Measurements from ENCODE around the gene SMARCAL1. TPM values are rescaled to one million over a fixed set of nuclear protein-coding genes. Genes with fewer than 3 reads are reported as not detected.

SMARCAL1 gene
- total RNA-seq, 1 donor from 2014 or later: 11.4 TPM

DNA sequence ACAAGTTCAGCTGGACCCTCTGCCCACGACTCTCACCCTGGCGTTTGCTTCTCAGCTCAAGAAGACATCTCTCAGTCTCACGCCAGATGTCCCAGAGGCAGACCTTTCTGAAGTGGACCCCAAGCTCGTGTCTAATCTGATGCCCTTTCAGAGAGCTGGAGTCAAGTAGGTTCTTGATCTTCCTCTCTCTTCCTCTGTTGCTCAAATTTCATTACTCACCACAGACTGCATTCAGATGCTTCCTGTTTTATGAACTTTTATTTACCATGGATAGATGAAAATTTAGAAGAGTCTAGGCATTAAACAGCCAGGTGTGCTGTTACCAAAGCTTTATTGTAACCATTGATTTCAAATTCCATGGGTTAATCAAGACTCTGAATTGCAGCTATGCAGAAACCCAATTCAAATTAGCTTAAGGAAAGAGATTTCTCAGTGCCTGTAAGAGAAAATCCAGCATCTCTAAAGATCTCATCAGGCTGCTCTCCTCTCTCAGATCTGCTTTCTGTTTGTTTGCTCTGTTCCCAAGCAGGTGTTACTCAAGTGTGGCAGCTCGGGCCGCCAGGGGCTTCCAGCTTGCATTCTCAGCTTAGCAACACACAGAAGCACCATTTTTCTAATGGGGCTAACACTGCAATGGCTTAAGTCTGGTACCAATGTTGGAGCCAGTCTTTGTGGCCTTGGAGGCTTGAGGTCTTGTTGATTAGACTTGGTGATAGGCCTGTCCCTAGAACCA, 16.5 kb downstream of the SMARCAL1 start:
- DNase-seq: no peak

DNA sequence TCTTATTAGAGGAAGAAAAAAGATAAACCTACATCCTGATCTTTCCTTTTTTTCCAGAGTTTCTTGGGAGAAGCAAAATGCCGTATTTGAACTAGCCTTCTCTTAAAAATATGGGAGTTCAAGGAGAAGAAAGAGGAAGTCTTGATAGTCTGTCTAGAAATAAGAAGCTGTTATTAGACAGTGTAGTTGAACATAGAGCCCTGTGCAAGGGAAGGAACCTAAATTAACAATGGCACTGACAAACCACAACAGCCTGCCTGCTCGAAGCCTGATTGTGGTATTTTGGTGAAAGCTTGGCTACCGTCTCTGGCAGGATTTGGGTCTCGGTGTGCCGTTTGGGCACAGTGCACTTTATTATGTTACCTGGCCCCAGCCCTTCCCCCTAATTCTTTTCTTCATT, 17.1 kb downstream of the SMARCAL1 start:
- no peak for DNase-seq

DNA sequence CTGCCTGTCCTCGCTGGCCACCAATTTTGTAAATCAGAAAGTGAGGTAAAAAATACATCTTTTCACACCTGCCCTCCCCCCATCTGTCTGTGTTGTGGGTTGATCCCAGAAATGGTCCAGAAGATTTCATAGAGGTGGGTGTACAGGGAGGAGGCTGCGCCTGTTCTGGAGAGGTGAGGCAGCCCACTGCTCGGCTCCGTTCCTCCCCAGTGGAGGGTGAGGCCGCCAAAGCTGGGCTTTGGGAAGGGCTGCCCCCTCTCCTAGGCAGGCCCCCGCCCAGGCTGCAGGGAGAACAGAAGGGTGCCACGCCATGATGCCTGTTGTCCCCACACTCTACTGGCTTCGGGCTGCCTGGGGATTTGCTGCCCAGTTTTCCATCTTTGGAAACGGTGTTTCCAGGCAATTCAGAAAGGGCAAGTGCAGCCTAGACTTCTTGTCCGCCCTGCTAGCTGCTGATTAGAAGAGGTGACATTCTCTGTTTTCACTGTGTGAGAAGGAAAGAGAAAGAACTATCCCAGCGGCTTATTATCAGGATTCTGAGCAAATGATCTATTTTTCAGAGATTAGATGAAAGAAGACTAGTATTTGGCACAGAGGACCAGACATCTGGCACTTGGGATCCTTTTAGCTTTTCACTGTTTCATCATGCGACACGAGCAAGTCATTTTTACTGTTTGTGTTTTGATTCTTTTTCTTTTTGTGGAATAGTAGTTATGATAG, 18.7 kb downstream of the SMARCAL1 start:
- DNase-seq: peak; percentile 22

DNA sequence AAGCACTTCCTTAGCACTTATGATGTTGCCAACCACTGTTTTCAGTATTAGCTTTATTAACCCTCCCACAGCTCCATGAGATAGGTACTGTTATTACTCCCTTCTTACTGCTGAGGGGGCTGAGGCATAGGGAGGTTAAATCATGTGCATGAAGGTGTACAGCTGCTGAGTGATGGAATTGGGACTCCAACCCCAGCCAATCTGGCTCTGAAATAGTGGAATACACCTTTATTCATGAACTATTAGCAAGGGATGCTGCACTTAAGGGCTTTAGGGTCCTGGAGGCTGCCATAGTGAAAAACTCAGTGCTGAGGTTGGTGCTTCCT, 19.2 kb downstream of the SMARCAL1 start:
- DNase-seq: no peak

DNA sequence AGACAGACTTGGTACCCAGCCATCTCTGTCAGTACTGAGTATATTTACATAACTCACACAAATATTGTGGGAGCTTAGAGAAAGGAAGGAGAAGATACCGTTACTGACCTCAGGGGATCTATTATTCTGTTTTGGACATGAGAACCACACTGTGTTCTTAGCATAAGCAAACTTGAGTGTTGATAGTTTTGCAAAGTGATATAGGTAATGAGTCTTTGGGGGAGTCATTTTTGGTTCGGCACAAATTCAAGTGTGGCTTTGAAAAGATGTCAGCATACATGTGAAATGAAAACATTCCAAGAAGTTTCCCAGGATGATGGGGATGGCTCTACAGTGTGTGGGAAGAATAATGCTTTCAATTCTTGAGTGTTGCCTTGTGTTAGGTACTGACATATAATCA, 24.1 kb downstream of the SMARCAL1 start:
- no peak for DNase-seq

DNA sequence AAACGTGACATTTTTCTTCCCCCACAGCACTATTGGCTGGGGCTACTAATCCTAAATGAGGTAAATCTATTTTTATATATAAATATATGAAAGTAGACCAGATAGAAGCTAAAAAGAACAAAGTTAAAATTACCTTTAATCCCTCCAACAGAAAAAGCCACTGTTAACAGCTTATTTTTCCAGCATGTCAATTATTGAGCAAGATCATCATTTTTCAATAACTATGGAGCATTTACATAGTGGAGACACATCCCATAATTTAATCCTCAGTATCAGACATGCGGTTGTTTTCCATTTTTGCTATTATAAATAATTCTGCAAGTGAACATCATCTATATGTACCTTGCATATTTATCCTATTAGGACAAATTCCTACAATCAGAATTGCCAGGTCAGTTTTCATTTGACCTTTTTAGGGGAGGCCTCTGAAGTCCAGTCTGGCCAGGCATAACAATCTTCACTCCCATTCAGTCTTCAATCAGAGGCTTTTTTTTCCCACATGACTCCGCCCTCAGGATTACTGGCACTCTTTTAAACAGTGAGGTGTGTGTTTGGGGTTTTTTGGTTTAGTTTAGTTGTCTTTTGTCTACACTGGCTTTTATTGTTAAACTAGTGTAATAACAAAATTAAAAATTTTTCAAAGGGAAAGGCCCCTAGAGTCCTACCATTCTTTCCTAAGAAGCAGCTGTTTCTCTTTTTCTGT, 29.2 kb downstream of the SMARCAL1 start:
- no peak for DNase-seq

DNA sequence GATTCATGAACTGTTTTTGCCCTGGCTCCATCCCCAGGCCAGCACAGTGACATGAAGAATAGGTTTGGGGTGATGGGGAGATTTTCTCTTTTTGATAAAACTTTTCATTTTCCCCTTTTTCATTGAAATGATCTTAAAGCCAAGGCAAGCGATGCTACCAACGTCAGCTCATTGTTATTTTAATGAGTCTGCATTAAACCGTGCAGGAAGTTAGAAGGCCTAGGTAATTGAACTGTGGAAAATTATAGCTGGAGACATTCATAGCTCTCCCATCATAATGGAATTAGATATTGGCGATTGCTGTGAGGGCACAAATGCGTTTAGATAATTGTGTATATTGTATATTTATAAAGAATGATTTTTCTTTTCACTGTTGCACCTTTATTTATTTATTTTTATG, 33.2 kb downstream of the SMARCAL1 start:
- DNase-seq: no peak

DNA sequence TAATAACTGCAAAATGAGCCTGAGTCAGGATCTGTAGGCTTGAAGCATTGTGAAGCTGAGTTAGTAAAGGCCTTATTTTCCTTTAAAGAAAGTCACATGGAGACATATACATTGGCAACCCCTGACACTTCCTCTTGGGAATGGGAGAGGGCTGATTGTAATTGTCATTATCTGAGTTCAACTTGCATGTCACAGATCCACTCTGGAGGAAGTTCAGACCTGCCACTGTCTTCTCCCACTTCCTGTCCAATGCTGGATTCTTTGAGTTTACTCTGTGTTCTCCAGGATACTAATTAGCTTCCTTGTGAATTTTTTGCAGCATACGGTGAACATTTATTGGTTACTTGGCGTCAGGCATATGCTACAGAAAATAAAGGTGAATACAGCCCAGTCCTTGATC, 34.1 kb downstream of the SMARCAL1 start:
- DNase-seq: no peak

DNA sequence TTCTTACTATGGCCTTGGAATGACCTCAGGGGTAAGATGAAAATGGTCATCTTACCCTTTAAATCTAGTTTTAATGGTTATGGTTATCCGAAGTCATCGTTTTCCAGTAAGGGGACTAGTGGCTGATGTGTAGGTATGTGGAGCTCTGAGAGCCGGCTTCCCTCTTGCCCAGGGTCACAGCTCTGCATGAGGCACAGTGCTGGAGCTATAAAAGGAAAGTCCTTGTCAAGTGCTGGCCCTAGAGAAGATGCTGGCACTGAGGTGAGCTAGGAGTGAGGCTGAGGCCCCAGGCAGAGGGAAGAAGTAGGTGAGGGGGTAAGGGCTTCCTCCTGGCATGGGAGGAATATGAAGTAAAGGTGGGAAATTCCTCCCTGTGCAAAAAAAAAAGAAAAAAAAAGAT, 35.0 kb downstream of the SMARCAL1 start:
- no peak for DNase-seq

DNA sequence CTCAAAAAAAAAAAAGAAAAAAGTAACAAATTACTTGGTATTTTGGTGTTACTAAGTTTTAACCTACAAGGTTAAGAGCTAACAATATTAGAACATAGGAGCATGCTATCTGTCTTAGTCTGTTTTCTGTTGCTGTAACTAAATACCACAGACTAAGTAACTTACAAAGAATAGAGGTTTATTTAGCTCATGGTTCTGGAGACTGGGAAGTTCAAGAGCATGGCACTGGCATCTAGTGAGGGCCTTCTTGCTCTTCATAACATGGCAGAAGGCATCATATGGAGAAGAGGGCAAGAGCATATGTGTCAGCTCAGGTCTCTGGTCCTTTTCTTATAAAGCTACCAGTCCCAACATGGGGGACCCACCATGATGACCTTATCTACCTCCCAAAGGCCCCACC, 36.5 kb downstream of the SMARCAL1 start:
- DNase-seq: no peak

DNA sequence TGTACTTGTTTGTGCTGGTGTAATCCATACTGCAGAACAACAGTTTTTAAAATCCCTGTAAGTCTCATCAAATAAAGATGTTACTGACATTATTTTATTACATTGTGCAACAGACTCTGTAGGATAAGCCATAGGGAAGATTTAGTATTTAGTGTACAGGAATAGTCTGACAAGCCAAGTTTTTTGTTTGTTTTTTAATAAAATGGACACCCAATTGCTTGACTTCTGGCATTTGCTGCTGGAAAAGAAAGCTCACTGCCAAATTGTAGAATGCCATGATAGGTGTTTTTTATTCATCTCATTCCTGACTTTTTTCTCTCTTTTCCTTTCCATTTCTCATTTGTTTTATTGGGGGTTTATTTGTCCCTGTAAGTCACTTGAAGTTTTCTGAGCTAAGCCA, 38.1 kb downstream of the SMARCAL1 start:
- no peak for DNase-seq

DNA sequence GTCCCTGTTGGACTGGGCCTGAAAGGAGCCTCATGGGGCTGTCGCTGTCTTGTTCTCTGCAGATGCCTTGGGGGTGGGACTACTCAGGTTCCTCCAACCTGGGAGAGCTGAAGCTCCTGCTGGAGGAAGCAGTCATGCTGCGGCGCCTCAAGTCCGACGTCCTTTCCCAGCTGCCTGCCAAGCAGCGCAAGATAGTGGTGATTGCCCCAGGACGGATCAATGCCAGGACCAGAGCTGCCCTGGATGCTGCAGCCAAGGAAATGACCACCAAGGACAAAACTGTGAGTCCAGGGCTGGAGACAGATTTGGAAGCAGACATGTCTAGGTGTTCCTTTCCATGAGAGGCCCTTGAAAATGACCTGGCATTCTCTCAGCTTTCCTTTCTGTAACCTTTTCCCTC, 38.5 kb downstream of the SMARCAL1 start:
- DNase-seq: no peak

DNA sequence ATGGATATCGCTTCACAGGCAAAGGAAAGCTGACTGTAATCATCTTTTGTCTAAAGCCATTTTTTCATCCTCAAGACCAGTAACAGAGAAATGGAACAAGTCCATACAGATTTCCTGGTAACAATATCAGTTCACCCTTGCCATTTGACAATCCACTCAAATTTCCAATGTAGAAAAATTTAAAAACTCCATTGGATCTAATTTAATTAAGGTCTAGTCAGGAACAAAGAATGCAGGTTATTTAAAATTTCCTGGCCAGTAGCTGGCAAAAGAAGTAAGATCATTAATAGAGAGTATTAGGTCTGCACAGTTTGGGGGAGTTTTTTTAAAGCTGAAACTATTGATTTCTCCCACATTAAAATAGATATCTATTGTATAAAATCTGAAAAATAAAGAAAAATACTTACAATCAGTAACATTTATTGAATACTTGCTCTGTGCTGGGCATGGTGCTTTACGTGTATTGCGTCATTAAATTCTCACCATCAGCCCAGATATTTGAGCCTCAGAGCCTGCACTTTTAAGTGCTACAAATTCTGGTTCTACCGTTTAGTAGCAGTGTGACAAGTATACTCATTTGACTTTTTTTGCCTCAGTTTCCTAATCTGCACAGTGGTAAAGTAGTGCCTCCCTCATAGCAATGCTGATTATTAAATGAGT, 41.8 kb downstream of the SMARCAL1 start:
- no peak for DNase-seq

DNA sequence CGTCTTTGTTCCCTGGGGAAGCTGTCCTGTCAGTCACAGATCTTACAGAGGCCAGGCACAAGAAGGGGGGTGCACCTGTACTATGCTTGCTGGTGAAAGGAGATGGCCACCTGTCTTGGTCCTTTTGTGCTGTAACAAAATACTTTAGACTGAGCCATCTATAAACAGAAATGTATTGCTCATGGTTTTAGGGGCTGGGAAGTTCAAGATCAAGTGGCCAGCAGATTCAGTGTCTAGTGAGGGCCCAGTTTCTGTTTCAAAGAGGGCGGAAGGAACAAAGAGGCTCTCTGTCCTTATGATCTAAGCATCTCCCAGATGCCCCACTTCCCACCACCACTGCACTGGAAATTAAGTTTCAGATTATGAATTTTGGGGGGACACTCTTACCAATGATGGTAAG, 50.9 kb downstream of the SMARCAL1 start:
- DNase-seq: no peak

DNA sequence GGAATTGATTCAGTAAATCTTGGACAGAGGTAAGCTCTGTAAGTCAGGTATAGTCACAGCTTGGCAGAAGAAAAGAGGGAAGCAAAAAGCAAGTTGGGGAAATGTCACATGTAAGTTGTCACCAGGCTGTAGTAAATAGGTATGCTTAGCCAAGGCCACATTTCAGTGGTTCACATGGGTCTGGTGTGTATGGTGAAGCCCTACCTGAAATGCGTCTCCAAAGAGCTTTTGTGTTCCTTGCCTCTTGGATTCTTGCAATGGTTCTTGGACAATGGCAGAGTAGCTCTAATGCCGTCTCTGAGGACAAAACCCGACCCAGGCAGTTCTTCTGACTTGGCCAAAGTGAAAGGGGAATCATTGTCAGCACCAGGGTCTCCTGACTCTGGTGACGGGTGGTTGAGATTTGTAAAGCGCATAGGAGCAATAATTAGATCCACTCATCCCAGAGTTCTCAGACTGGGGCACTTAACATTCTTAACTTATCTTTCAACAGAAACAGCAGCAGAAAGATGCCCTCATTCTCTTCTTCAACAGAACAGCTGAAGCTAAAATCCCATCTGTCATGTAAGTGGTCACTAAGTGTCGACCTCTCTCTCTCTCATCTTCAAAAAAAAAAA, 51.9 kb downstream of the SMARCAL1 start:
- DNase-seq: no peak

DNA sequence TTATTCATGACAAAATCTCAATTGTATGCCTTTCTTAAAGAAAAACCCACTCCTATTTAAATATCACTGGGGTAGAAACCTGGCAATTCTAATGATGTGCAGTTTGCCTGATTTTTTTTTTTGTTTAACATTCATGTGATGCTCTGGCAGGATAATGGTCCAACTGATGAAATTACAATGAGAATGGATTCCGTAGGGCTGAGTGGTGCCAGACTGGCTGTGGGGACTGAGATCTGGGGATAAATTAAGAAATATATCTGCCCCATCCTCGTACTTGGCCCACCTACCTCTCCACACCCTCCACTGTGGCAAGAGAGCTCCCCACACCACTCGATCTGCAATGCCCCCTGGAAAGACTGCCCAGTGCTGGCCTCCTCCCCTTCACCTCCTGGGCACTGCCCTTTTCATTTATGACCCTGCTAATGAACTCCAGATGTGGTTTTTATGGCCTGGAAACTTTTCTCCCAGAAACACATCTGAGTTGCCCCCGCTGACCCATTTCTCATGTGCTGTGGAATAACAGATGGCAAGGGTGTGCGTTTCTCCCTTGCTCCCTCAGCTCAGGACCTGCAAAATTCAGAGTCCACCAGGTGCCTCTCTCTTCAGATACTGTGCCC, 53.4 kb downstream of the SMARCAL1 start:
- no peak for DNase-seq

DNA sequence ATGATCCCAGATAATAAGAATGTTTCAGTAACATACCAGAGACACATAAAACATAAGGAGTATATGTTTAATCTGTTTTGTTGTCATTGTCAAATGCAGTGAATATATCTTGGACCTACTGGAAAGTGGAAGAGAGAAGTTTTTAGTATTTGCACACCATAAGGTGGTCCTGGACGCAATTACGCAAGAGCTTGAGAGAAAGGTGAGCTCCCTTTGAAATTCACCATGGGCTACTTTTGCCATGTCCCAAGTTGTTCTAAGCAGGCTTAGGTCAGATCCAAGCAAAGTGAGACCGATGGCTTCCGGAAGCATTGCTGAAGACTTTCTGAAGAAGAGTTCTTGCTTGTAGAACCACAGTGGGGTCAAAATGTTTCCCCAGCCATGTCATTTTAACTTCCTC, 55.6 kb downstream of the SMARCAL1 start:
- no peak for DNase-seq

DNA sequence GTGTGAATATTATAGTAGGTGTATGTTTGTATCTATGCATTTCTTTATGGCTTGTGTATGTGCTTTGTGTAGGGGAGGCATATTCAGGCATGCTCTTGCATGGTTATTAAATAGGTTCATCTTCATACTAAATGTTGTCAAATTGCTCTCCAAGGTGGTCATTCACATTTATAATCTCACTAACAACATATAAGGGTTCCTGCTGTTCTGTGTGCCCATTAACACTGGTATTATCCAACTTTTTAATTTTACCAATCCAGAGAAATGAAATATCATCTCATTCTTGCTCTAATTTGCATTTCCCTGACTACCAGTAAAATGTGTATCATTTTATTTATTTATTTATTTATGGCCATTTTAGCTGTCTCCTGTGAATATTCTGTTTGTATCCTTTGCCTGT, 57.4 kb downstream of the SMARCAL1 start:
- DNase-seq: no peak

DNA sequence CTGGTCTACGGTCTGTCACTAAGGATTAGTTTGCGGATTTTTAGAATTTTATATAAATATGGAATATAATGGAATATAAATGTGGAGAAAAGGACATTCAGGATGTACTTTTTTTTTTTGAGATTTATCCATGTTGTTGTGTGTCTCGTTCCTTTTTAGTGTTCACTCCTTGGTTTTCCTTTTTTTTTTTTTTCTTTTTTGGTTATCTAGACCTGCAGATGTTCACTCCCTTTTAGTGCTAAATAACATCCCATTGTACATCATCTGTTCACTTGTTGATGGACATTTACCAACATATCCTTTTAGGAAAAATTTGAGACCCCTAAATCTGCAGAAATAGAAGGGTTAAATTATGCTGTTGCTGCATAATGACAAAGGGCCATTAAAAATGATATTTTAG, 60.9 kb downstream of the SMARCAL1 start:
- DNase-seq: no peak

DNA sequence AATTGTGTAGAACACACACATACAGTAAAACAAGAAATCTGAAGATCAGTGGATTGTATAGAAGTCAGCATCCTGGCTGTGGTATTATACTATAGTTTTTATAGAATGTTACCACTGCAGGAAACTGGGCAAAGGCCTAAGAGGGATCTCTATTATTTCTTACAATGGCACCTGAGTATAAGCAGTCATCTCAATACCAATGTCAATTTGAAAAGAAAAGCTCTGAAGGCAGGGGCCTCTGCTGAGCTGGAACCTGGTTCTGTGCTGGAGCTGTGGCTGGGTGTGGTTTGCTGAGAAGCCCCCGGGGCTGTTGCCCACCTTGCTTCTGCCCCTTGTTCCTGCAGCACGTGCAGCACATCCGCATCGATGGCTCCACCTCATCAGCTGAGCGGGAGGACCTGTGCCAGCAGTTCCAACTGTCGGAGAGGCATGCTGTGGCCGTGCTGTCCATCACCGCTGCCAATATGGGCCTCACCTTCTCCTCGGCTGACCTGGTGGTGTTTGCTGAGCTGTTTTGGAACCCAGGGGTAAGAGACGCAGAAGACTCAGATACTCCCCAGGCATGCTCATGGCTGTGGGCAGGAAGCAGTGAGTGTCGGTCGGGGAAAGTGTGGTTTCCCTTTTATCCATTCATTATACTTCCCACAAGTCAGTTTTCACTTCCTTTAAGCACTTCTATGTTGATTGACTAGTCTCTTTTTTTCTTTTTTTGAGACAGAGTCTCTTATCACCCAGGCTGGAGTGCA, 62.8 kb downstream of the SMARCAL1 start:
- no peak for DNase-seq

DNA sequence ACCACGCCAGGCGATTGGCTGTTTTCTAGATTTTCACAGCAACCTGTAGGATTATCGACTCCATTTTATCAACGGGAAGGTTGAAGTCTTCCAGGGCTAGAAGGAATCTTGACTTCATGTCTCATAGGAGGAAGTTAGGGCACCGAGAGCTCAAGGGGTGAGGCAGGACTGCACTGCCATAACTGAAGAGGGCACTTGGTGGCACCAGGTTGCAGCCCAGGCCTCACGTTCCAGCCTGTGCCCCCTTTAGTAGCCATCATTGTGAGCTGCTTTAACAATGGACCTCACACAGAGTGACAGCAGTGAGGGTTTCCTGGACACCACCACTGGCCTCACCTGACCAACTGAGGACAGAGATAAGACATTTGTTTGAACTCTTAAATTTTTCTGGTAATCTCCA, 63.5 kb downstream of the SMARCAL1 start:
- DNase-seq: no peak
